Measurements from ENCODE around the gene ZBTB20. TPM values are rescaled to one million over a fixed set of nuclear protein-coding genes. Genes with fewer than 3 reads are reported as not detected.

Gene ZBTB20
- total and polyA plus RNA-seq, 2 of the 4 experiments (the other 2 are of a cell fraction), result 0.75 to 14.7 TPM

- H3K9me1 ChIP-seq (ENCODE audit: insufficient read depth, low read length), result peaks cover 3% of the 10 kb centered on the region; the same call in 1 of the 2 replicates
- TF ChIP-seq NFE2L2 (IDR thresholded peaks at IDR 0.05; ENCODE audit: low read depth, low read length) (no peak), POLR2A (IDR thresholded peaks at IDR 0.05; ENCODE audit: low read depth, low read length) (no peak), CEBPB (IDR thresholded peaks at IDR 0.05; ENCODE audit: low read depth, low read length) (no peak), MAFK (IDR thresholded peaks at IDR 0.05; ENCODE audit: low read depth, low read length) (no peak), MAZ (IDR thresholded peaks at IDR 0.05; ENCODE audit: borderline replicate concordance, low read depth, low read length) (no peak), RFX5 (IDR thresholded peaks at IDR 0.05; ENCODE audit: low read depth, low read length) (no peak), ELK1 (IDR thresholded peaks at IDR 0.05; ENCODE audit: borderline replicate concordance, low read depth, low read length) (no peak), USF2 (IDR thresholded peaks at IDR 0.05; ENCODE audit: low read depth, low read length) (no peak), SMC3 (IDR thresholded peaks at IDR 0.05; ENCODE audit: low read depth, low read length) (no peak), RCOR1 (IDR thresholded peaks at IDR 0.05; ENCODE audit: insufficient replicate concordance, low read length) (no peak), CHD1 (IDR thresholded peaks at IDR 0.05; ENCODE audit: low read depth, low read length) (no peak)
- H2AK5ac ChIP-seq (ENCODE audit: low read depth, low read length), result no peak overlapping the region
- no peak overlapping the region for H4K91ac ChIP-seq (ENCODE audit: insufficient read depth, low read depth, low read length)
- no peak for ATAC-seq (ENCODE audit: low read depth)
- no peak overlapping the region for H3K23ac ChIP-seq (ENCODE audit: low read depth, low read length)
- H3K27ac ChIP-seq (ENCODE audit: insufficient read depth, low read length), result no peak overlapping the region
- 67% methylated on average over 1 of the region's 8 CpGs; no CpG with 5 or more reads in 1 of the 2 experiments for WGBS, 2 experiments (ENCODE audit: extremely low coverage in 2 of 2, insufficient read length in 1 of 2)
- H2BK5ac ChIP-seq (ENCODE audit: low read depth, low read length, poor library complexity, severe bottlenecking), result no peak overlapping the region
- H3K9ac ChIP-seq (ENCODE audit: low read depth, low read length), result no peak overlapping the region
- H2BK20ac ChIP-seq (ENCODE audit: low read depth, low read length), result no peak overlapping the region
- no peaks in the 10 kb centered on the region for H3K9me3 ChIP-seq (ENCODE audit: control insufficient read depth, insufficient read depth, low read length)
- H2AFZ ChIP-seq (replicated peaks; ENCODE audit: low read length, poor library complexity), result no peak overlapping the region
- intact Hi-C loops (cut with micrococcal nuclease) (no loop called here), in situ Hi-C loops (cut with MboI; ENCODE audit: low sequenced_read_pairs) (no loop called here), dilution Hi-C loops (cut with HindIII; ENCODE audit: low sequenced_read_pairs, unreplicated experiment) (no loop called here)
- no peak overlapping the region for H3K14ac ChIP-seq (replicated peaks; ENCODE audit: low read depth, low read length)
- no peak overlapping the region for H3K4me3 ChIP-seq (ENCODE audit: insufficient read depth, low read depth, low read length)
- H3K27me3 ChIP-seq (ENCODE audit: control insufficient read depth, insufficient read depth, low read length), result no peaks in the 10 kb centered on the region
- H4K5ac ChIP-seq (ENCODE audit: low read depth, low read length), result no peak overlapping the region
- ChIA-PET POLR2A (ENCODE audit: unreplicated experiment) (no interaction called here), CTCF (no interaction called here)
- no peak overlapping the region for H3K4ac ChIP-seq (ENCODE audit: low read depth, low read length)
- H2BK120ac ChIP-seq (ENCODE audit: low read depth, low read length), result no peak overlapping the region
- H3K4me1 ChIP-seq (ENCODE audit: control insufficient read depth, insufficient read depth, low read length), result no peaks in the 10 kb centered on the region
- H3K79me1 ChIP-seq (ENCODE audit: low read depth in 1 of 2, low read length in 2 of 2), result peaks cover 6 to 14% of the 10 kb centered on the region in 2 experiments
- BruUV-seq (replicated peaks), result no TSS peak
- H2BK15ac ChIP-seq (ENCODE audit: low read depth, low read length), result no peak overlapping the region
- H4K20me1 ChIP-seq (ENCODE audit: insufficient read depth, low read length), result no peaks in the 10 kb centered on the region
- H3K4me2 ChIP-seq (ENCODE audit: low read depth, low read length), result no peak overlapping the region
- DNase-seq, result no peak
- H3K18ac ChIP-seq (ENCODE audit: low read depth, low read length), result no peak overlapping the region
- H3K36me3 ChIP-seq (ENCODE audit: control insufficient read depth, insufficient read depth, low read length), result no peaks in the 10 kb centered on the region
- H3K56ac ChIP-seq (ENCODE audit: extremely low read depth, insufficient read depth, low read length), result no peak overlapping the region
- H4K8ac ChIP-seq (ENCODE audit: low read depth in 2 of 2, low read length in 2 of 2), result no peak overlapping the region
- H2AK9ac ChIP-seq (replicated peaks; ENCODE audit: low read depth, low read length, poor library complexity), result no peak overlapping the region
Measured at GRCh38 chr3:114427285-114428043, 719.6 kb downstream of the ZBTB20 start.

Measured in IMR-90 (cell line).